ENCODE results near the gene CCL27.

CCL27 gene

GRCh38 chr9:34684145-34684544 lies 21.7 kb upstream of the CCL27 start:
- DNase-seq (ENCODE audit: low read depth) = no peak

GRCh38 chr9:34675869-34676268 lies 13.4 kb upstream of the CCL27 start:
- no peak for DNase-seq (ENCODE audit: low read depth)

GRCh38 chr9:34675048-34675714 lies 12.7 kb upstream of the CCL27 start:
- no peak for DNase-seq (ENCODE audit: low read depth)

- DNase-seq (ENCODE audit: low read depth) = no peak
Measured at GRCh38 chr9:34674440-34674839, 12.0 kb upstream of the CCL27 start.

GRCh38 chr9:34671307-34671706 lies 8.8 kb upstream of the CCL27 start:
- DNase-seq (ENCODE audit: low read depth) = no peak

- no peak for DNase-seq (ENCODE audit: low read depth)
Measured at GRCh38 chr9:34669809-34670562, 7.5 kb upstream of the CCL27 start.

- peak; percentile 61 for DNase-seq (ENCODE audit: low read depth)
Measured at GRCh38 chr9:34665381-34666250, 3.2 kb upstream of the CCL27 start.

GRCh38 chr9:34665067-34665380 lies 2.6 kb upstream of the CCL27 start:
- DNase-seq (ENCODE audit: low read depth) = no peak

- peak; percentile 34 for DNase-seq (ENCODE audit: low read depth)
Measured at GRCh38 chr9:34664281-34665066, 2.0 kb upstream of the CCL27 start.

- no peak for DNase-seq (ENCODE audit: low read depth)
Measured at GRCh38 chr9:34663303-34663605, 797 bp upstream of the CCL27 start.

- no peak for DNase-seq (ENCODE audit: low read depth)
Measured at GRCh38 chr9:34659592-34660253, 2.7 kb downstream of the CCL27 start.

- DNase-seq (ENCODE audit: low read depth) = no peak
Measured at GRCh38 chr9:34658461-34658860, 4.0 kb downstream of the CCL27 start.

- DNase-seq (ENCODE audit: low read depth) = no peak
Measured at GRCh38 chr9:34656992-34657391, 5.5 kb downstream of the CCL27 start.

- no peak for DNase-seq (ENCODE audit: low read depth)
Measured at GRCh38 chr9:34655394-34655793, 7.1 kb downstream of the CCL27 start.

GRCh38 chr9:34654323-34655051 lies 8.0 kb downstream of the CCL27 start:
- no peak for DNase-seq (ENCODE audit: low read depth)

GRCh38 chr9:34653151-34654072 lies 9.0 kb downstream of the CCL27 start:
- DNase-seq (ENCODE audit: low read depth) = no peak

- DNase-seq (ENCODE audit: low read depth) = no peak
Measured at GRCh38 chr9:34652602-34653000, 9.9 kb downstream of the CCL27 start.

- no peak for DNase-seq (ENCODE audit: low read depth)
Measured at GRCh38 chr9:34651876-34652601, 10.4 kb downstream of the CCL27 start, which contains the start of gene IL11RA. Gene IL11RA, plus strand, starts transcription at chr9:34652185. Its CDS starts 3,033 bp downstream, at chr9:34655218.

GRCh38 chr9:34651321-34651720 lies 11.1 kb downstream of the CCL27 start:
- DNase-seq (ENCODE audit: low read depth) = no peak

Measured in stimulated activated CD8-positive, alpha-beta memory T cell treated with anti-CD3 and anti-CD28 coated beads, Interleukin-15, amount 100 ng/mL, for 24 hours (primary cell).